HCT116 (cell line): ENCODE measurements around the gene CCDC85B. TPM values are rescaled to one million over a fixed set of nuclear protein-coding genes. Genes with fewer than 3 reads are reported as not detected.

Experiments used
- ATAC-seq: fragments of 200-7000 bp; cut with Tn5 transposase; 2 replicates; pipeline ENCODE4 v1.9.1; 2020; ENCODE audit warnings: mild to moderate bottlenecking, moderate library complexity
- BruUV-seq: library from RNA; stranded (reverse); fragments of 400-500 nt; replicated peaks from 2 replicates; lab custom pipeline; 2021; lab: Mats Ljungman, UMichigan
- CTCF ChIA-PET: fragments of 300-600 bp; sonication (Branson Sonifier 250); formaldehyde crosslinking; loops from one replicate; lab custom pipeline; 2021; ENCODE audit warnings: antibody characterized with exemption; lab: Charles Lee
- POLR2A ChIA-PET: fragments of 300-600, 350-600 bp; sonication (Branson Sonifier 250); formaldehyde crosslinking; loops from one replicate; lab custom pipeline; 2021; ENCODE audit warnings: antibody characterized with exemption; lab: Charles Lee
- RAD21 ChIA-PET, 2 experiments: fragments of 300-600 bp; sonication (Branson Sonifier 250); formaldehyde crosslinking; loops; one replicate each; lab custom pipeline; 2023; ENCODE audit warnings: low total read pairs in 2 of 2; ENCODE audit not compliant: uncharacterized antibody in 2 of 2, unreplicated experiment in 2 of 2, low non-redundant PET in 1 of 2; lab: Charles Lee
- DNase-seq: peaks from one replicate; pipeline ENCODE4 v3.0.0-alpha.2; 2010; ENCODE audit warnings: low read depth, low spot score
- H2AFZ ChIP-seq: fragments of 200-600 bp; shearing (Covaris generic), sonication (generic); 2 replicates; pipeline ENCODE4 v1.6.1; 2017; ENCODE audit warnings: low read depth, mixed run types, mixed read lengths, antibody characterized with exemption, low read length; ENCODE audit not compliant: poor library complexity, severe bottlenecking
- H3K27ac ChIP-seq: 2 replicates; pipeline ENCODE4 v1.5.1; 2012; ENCODE audit warnings: low read depth, low read length
- H3K27me3 ChIP-seq: fragments of 200-600 bp; sonication (generic); 2 replicates; pipeline ENCODE4 v1.6.1; 2016; ENCODE audit warnings: mixed run types, low read length, mixed read lengths; ENCODE audit not compliant: insufficient read depth
- H3K36me3 ChIP-seq, 2 experiments: fragments of 200-500 bp in 1 of 2; fragments of 200-600 bp in 1 of 2; sonication (Bioruptor generic) in 1 of 2; sonication (generic) in 1 of 2; 2 replicates each; pipeline versions ENCODE4 v1.5.1 to v1.6.1; 2014 to 2016; ENCODE audit warnings: low read length in 2 of 2, inconsistent platforms in 1 of 2, mixed read lengths in 1 of 2, mixed run types in 1 of 2; ENCODE audit not compliant: insufficient read depth in 2 of 2, control insufficient read depth in 1 of 2
- H3K4me1 ChIP-seq, 2 experiments: fragments of 200-600 bp in 1 of 2; sonication (generic) in 1 of 2; 2 replicates each; pipeline versions ENCODE4 v1.5.1 to v1.6.1; 2012 to 2017; ENCODE audit warnings: low read length in 2 of 2, inconsistent platforms in 1 of 2, mild to moderate bottlenecking in 1 of 2, mixed read lengths in 1 of 2, mixed run types in 1 of 2, moderate library complexity in 1 of 2; ENCODE audit not compliant: insufficient read depth in 2 of 2, control insufficient read depth in 1 of 2
- H3K4me2 ChIP-seq: fragments of 200-600 bp; sonication (generic); 2 replicates; pipeline ENCODE4 v1.6.1; 2017; ENCODE audit warnings: mixed run types, low read length, mixed read lengths
- H3K4me3 ChIP-seq, 2 experiments: fragments of 200-600 bp in 1 of 2; sonication (generic) in 1 of 2; replicated peaks in 1 of 2; 2 replicates each; pipeline ENCODE4 v1.5.1; 2011 to 2016; ENCODE audit warnings: low read length in 2 of 2, control low read depth in 1 of 2, low read depth in 1 of 2, mild to moderate bottlenecking in 1 of 2, mixed read lengths in 1 of 2, mixed run types in 1 of 2
- H3K79me2 ChIP-seq: fragments of 200-600 bp; sonication (generic); 2 replicates; pipeline ENCODE4 v1.6.1; 2017; ENCODE audit warnings: mild to moderate bottlenecking, mixed run types, low read length, moderate library complexity, mixed read lengths; ENCODE audit not compliant: insufficient read depth
- H3K9ac ChIP-seq: fragments of 200-600 bp; sonication (generic); 2 replicates; pipeline ENCODE4 v1.6.1; 2016; ENCODE audit warnings: low read length, mixed read lengths
- H3K9me2 ChIP-seq: fragments of 200-600 bp; sonication (generic), shearing (Covaris generic); 2 replicates; pipeline ENCODE4 v1.6.1; 2017; ENCODE audit warnings: mixed run types, mild to moderate bottlenecking, moderate library complexity; ENCODE audit not compliant: insufficient read depth
- H3K9me3 ChIP-seq, 2 experiments: fragments of 200-500 bp in 1 of 2; fragments of 200-600 bp in 1 of 2; sonication (Bioruptor generic) in 1 of 2; sonication (generic) in 1 of 2; 2 replicates each; pipeline ENCODE4 v1.6.1; 2014 to 2017; ENCODE audit warnings: low read length in 2 of 2, mixed read lengths in 2 of 2, inconsistent platforms in 1 of 2, low read depth in 1 of 2, mild to moderate bottlenecking in 1 of 2, mixed run types in 1 of 2, moderate library complexity in 1 of 2; ENCODE audit not compliant: control insufficient read depth in 1 of 2, insufficient read depth in 1 of 2
- H4K20me1 ChIP-seq: fragments of 200-600 bp; sonication (generic), shearing (Covaris generic); 2 replicates; pipeline ENCODE4 v1.6.1; 2017; ENCODE audit warnings: mixed run types, mild to moderate bottlenecking, moderate library complexity; ENCODE audit not compliant: insufficient read depth
- CBX3 ChIP-seq: IDR thresholded peaks from 2 replicates; pipeline ENCODE4 v1.6.1; 2012; ENCODE audit warnings: low read depth
- EGR1 ChIP-seq: IDR thresholded peaks from 2 replicates; pipeline ENCODE4 v1.6.1; 2012; ENCODE audit warnings: low read depth
- POLR2A ChIP-seq: IDR thresholded peaks from 2 replicates; pipeline ENCODE4 v1.7.0; 2011; ENCODE audit warnings: borderline replicate concordance; ENCODE audit not compliant: insufficient read depth, insufficient read length; ENCODE audit errors: extremely low read depth
- POLR2AphosphoS5 ChIP-seq: IDR thresholded peaks from 2 replicates; pipeline ENCODE4 v1.6.1; 2011; ENCODE audit warnings: mild to moderate bottlenecking, low read depth, low read length, moderate library complexity
- SRF ChIP-seq: IDR thresholded peaks from 2 replicates; pipeline ENCODE4 v1.6.1; 2012; ENCODE audit warnings: low read depth
- TCF7L2 ChIP-seq: IDR thresholded peaks from 2 replicates; pipeline ENCODE4 v1.7.0; 2011; ENCODE audit warnings: borderline replicate concordance, inconsistent platforms; ENCODE audit not compliant: insufficient read depth, insufficient read length; ENCODE audit errors: extremely low read depth
- YY1 ChIP-seq: IDR thresholded peaks from 2 replicates; pipeline ENCODE4 v1.6.1; 2011; ENCODE audit warnings: low read length, low read depth, moderate library complexity, mild to moderate bottlenecking; ENCODE audit not compliant: insufficient replicate concordance; ENCODE audit errors: extremely low read depth
- ZFX ChIP-seq: fragments of 450-650 bp; IDR thresholded peaks from 2 replicates; pipeline ENCODE4 v1.6.1; 2017
- intact Hi-C: fragments of 100-400 bp; cut with micrococcal nuclease; formaldehyde crosslinking; loops from 2 replicates; pipeline ENCODE4 v1.10.0; 2022
- total RNA-seq: library from RNA; stranded (reverse); gene quantifications from one replicate; pipeline ENCODE4 v1.2.1, GENCODE V29; 2021; ENCODE audit not compliant: unreplicated experiment
- TF ChIP-seq, protein P1 (sequence below), 3 experiments: fragments of 200-600 bp in 1 of 3; sonication (generic) in 1 of 3; IDR thresholded peaks in 2 of 3; conservative IDR thresholded peaks in 1 of 3; 2 replicates each; pipeline ENCODE4 v1.5.1; 2012 to 2017; ENCODE audit warnings: low read depth in 2 of 3, low read length in 2 of 3, antibody characterized with exemption in 1 of 3, borderline replicate concordance in 1 of 3, control low read depth in 1 of 3, mild to moderate bottlenecking in 1 of 3, mixed read lengths in 1 of 3, mixed run types in 1 of 3, moderate library complexity in 1 of 3; ENCODE audit not compliant: insufficient read depth in 1 of 3
- TF ChIP-seq, protein P2 (sequence below): IDR thresholded peaks from 2 replicates; pipeline ENCODE4 v1.6.1; 2011; ENCODE audit warnings: mild to moderate bottlenecking, low read length, moderate library complexity; ENCODE audit not compliant: insufficient replicate concordance; ENCODE audit errors: extremely low read depth

The CCDC85B gene
- total RNA-seq, 1 experiment from 2014 or later = 84.3 TPM

DNA sequence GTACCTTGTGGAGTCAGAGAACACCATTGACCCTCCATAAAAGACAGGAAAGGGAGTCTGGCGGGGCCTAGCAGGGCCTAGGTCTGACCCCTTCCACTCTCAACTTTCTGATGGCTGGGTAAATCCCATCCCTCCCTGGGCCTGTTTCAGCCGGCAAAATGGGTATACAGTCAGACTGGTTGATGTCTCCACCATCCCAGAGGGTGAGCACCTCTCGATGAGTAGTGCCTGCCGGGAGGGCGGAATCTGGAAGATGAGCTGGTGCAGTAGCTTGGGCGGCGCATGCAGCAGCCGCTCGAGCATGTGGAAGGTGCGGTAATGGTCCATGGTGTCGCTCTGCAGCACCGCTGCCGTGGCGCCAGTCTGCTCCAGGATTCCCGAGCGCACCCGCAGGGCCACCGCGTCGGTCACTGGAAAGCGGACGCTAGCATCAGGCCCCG lies 2.7 kb upstream of the CCDC85B start:
- H2AFZ ChIP-seq = no peak overlapping the region
- no peaks in the 10 kb centered on the region for H4K20me1 ChIP-seq
- CTCF ChIA-PET = interaction anchor here (0.6 to 6.5 kb wide), 25 partner anchors 9 to 255 kb away, joined by 3 to 82 read pairs (median 4); partner anchors contain the start of genes CFL1, CST6, KAT5 and MUS81
- H3K9ac ChIP-seq = peak overlapping the region; percentile 87
- DNase-seq (no peak), ATAC-seq (no peak)
- RAD21 ChIA-PET = interaction anchor here (0.6 to 3.0 kb wide), 9 partner anchors 16 to 175 kb away, joined by 3 to 10 read pairs (median 4); partner anchors contain the start of gene KAT5 (in 1 of the 2)
- TF ChIP-seq TCF7L2 (no peak), ZFX (0 out of 2 replicates have a peak, but pooled peaks have one; percentile 32)
- no peaks in the 10 kb centered on the region for H3K9me3 ChIP-seq
- peaks cover 14 to 45% of the 10 kb centered on the region in 2 experiments for H3K36me3 ChIP-seq
- no peaks in the 10 kb centered on the region for H3K27me3 ChIP-seq
- peaks cover 18 to 68% of the 10 kb centered on the region in 2 experiments for H3K4me1 ChIP-seq
- intact Hi-C loops = loop anchor here (2.0 kb wide), 2 partner anchors 73 to 175 kb away; partner anchors contain the start of genes KAT5 and SART1
- H3K27ac ChIP-seq = peak overlapping the region; percentile 97
- POLR2A ChIA-PET = interaction anchor here (0.6 to 8.5 kb wide), 12 partner anchors 14 to 176 kb away, joined by 3 to 124 read pairs (median 8); partner anchors contain the start of genes CFL1, FOSL1, KAT5 and MUS81
- peak overlapping the region; percentile 90 to 92 for H3K4me3 ChIP-seq
- BruUV-seq = TSS peak; percentile 39
- H3K79me2 ChIP-seq = peaks cover 52% of the 10 kb centered on the region
- peak overlapping the region; percentile 98 for H3K4me2 ChIP-seq
- no peaks in the 10 kb centered on the region for H3K9me2 ChIP-seq

DNA sequence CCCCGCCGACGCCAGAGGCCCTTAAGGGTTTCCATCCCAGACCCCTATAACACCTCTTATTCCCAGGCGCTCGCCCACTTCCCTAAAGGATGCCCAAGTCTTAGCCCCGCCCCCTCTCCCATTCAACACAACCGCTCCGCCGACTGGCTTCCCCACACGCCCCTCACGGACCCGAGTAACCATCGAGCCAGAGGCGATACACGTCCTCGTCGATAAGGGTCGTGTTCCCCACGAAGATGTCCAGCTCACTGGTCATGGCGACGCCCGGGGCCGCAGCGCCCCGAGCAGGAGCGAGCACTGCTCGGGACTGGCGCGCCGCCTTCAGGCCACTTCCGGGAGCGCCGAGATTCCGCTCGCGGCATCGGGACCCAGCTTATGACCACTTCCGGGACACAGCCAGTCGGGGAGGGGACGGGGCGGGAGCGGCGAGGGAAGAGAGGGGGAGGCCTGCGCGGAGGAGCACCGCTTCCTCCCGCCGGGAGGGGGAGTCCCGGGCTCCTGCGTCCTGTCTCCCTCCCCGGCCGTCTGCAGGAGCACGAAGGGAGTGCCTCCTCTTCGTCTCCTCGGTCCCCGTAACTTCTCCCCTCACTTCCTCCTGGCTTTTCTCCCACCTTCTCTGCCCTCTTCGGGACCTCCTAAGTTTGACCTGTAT lies 2.2 kb upstream of the CCDC85B start, which contains the start of gene FIBP:
Gene FIBP (minus strand): TSS at position 309 of the 652 bp plus-strand sequence. CDS start 53 bp downstream, at position 256.
- intact Hi-C loops = loop anchor here (2.0 kb wide), 2 partner anchors 73 to 175 kb away; partner anchors contain the start of genes KAT5 and SART1

More for the DNA sequence above, 2.2 kb upstream of the CCDC85B start, which contains the start of gene FIBP:
- Histone ChIP-seq H3K36me3 (peaks cover 14 to 43% of the 10 kb centered on the region in 2 experiments), H3K9ac (peak within 1 kb of the TSS; percentile 87), H3K4me3 (peak within 1 kb of the TSS; percentile 90 to 92), H3K27me3 (no peaks in the 10 kb centered on the region), H3K9me3 (no peaks in the 10 kb centered on the region), H3K9me2 (no peaks in the 10 kb centered on the region), H3K79me2 (peaks cover 54% of the 10 kb centered on the region)
- peak; percentile 65 for ATAC-seq
- BruUV-seq = no TSS peak
- CTCF ChIA-PET = interaction anchor here (0.6 to 6.5 kb wide), 28 partner anchors 9 to 256 kb away, joined by 3 to 82 read pairs (median 4); partner anchors contain the start of genes CFL1, CST6, KAT5 and MUS81
- RAD21 ChIA-PET = interaction anchor here (0.6 to 3.0 kb wide), 10 partner anchors 16 to 176 kb away, joined by 3 to 10 read pairs (median 4); partner anchors contain the start of gene KAT5 (in 1 of the 2)
- TF ChIP-seq, protein P1, sequence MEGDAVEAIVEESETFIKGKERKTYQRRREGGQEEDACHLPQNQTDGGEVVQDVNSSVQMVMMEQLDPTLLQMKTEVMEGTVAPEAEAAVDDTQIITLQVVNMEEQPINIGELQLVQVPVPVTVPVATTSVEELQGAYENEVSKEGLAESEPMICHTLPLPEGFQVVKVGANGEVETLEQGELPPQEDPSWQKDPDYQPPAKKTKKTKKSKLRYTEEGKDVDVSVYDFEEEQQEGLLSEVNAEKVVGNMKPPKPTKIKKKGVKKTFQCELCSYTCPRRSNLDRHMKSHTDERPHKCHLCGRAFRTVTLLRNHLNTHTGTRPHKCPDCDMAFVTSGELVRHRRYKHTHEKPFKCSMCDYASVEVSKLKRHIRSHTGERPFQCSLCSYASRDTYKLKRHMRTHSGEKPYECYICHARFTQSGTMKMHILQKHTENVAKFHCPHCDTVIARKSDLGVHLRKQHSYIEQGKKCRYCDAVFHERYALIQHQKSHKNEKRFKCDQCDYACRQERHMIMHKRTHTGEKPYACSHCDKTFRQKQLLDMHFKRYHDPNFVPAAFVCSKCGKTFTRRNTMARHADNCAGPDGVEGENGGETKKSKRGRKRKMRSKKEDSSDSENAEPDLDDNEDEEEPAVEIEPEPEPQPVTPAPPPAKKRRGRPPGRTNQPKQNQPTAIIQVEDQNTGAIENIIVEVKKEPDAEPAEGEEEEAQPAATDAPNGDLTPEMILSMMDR (IDR thresholded peaks at IDR 0.05 in 2 of 3, conservative IDR thresholded peaks at IDR 0.05 in 1 of 3; ENCODE audit: borderline replicate concordance in 1 of 3, insufficient read depth in 1 of 3, low read depth in 2 of 3, low read length in 2 of 3) = peak in 2 of 3 experiments; percentile 68 to 78; a peak in 4 of 6 replicates
- TF ChIP-seq TCF7L2 = peak; percentile 8
- TF ChIP-seq POLR2AphosphoS5 = peak; percentile 93
- TF ChIP-seq SRF = no peak
- TF ChIP-seq, protein P2, sequence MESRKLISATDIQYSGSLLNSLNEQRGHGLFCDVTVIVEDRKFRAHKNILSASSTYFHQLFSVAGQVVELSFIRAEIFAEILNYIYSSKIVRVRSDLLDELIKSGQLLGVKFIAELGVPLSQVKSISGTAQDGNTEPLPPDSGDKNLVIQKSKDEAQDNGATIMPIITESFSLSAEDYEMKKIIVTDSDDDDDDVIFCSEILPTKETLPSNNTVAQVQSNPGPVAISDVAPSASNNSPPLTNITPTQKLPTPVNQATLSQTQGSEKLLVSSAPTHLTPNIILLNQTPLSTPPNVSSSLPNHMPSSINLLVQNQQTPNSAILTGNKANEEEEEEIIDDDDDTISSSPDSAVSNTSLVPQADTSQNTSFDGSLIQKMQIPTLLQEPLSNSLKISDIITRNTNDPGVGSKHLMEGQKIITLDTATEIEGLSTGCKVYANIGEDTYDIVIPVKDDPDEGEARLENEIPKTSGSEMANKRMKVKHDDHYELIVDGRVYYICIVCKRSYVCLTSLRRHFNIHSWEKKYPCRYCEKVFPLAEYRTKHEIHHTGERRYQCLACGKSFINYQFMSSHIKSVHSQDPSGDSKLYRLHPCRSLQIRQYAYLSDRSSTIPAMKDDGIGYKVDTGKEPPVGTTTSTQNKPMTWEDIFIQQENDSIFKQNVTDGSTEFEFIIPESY = peak; percentile 49
- peak; percentile 63 for TF ChIP-seq POLR2A
- peak; percentile 66 for TF ChIP-seq YY1
- no peak for TF ChIP-seq CBX3
- no peak for TF ChIP-seq EGR1
- TF ChIP-seq, all 23 proteins: peak for 6
- POLR2A ChIA-PET = interaction anchor here (0.6 to 8.5 kb wide), 11 partner anchors 14 to 176 kb away, joined by 3 to 124 read pairs (median 9); partner anchors contain the start of genes CFL1, FOSL1, KAT5 and MUS81
- Histone ChIP-seq H3K4me2 (peak within 1 kb of the TSS; percentile 98), H4K20me1 (no peaks in the 10 kb centered on the region), H3K4me1 (peaks cover 18 to 73% of the 10 kb centered on the region in 2 experiments), H2AFZ (no peak within 1 kb of the TSS), H3K27ac (peak within 1 kb of the TSS; percentile 97)
- DNase-seq = peak; percentile 91
